ENCODE data around the gene UCP2. TPM values are rescaled to one million over a fixed set of nuclear protein-coding genes. Genes with fewer than 3 reads are reported as not detected.

The UCP2 gene
- total and polyA plus RNA-seq, 7 donors = 11.8 to 99.5 (median 74.5) TPM

GRCh38 chr11:73996161-73996747, 13.6 kb upstream of the UCP2 start:
- Histone ChIP-seq H3K27ac (no peak overlapping the region), H3K27me3 (ENCODE audit: insufficient read depth in 3 of 3, low read length in 2 of 3) (no peaks in the 10 kb centered on the region), H3K9me3 (no peaks in the 10 kb centered on the region), H3K4me3 (no peak overlapping the region), H3K4me1 (no peaks in the 10 kb centered on the region), H3K36me3 (ENCODE audit: insufficient read depth in 1 of 2, low read depth in 1 of 2) (peaks cover 0 to 17% of the 10 kb centered on the region in 2 donors)
- TF ChIP-seq CTCF (IDR thresholded peaks at IDR 0.05) = no peak
- ATAC-seq (no peak), DNase-seq (peak in 1 of 2 donors; percentile 5)
- intact Hi-C loops (cut with DNase I) = no loop called here
- 52 to 80% (median 53%) methylated on average over 4 of the region's 4 CpGs for WGBS, 3 donors

GRCh38 chr11:73995731-73996130, 13.1 kb upstream of the UCP2 start:
- Histone ChIP-seq H3K9me3 (no peaks in the 10 kb centered on the region), H3K27me3 (ENCODE audit: insufficient read depth in 3 of 3, low read length in 2 of 3) (no peaks in the 10 kb centered on the region), H3K36me3 (ENCODE audit: insufficient read depth in 1 of 2, low read depth in 1 of 2) (peaks cover 0 to 11% of the 10 kb centered on the region in 2 donors), H3K4me3 (no peak overlapping the region), H3K4me1 (no peaks in the 10 kb centered on the region), H3K27ac (no peak overlapping the region)
- no peak for TF ChIP-seq CTCF (IDR thresholded peaks at IDR 0.05)
- DNase-seq (no peak), ATAC-seq (no peak)
- intact Hi-C loops (cut with DNase I) = no loop called here
- 75 to 86% (median 79%) methylated on average over 2 of the region's 2 CpGs for WGBS, 3 donors

GRCh38 chr11:73995247-73995646, 12.6 kb upstream of the UCP2 start:
- H3K27me3 ChIP-seq (ENCODE audit: insufficient read depth in 3 of 3, low read length in 2 of 3) = no peaks in the 10 kb centered on the region
- H3K9me3 ChIP-seq = no peaks in the 10 kb centered on the region
- H3K4me3 ChIP-seq = no peak overlapping the region
- 80 to 82% (median 80%) methylated on average over 2 of the region's 2 CpGs for WGBS, 3 donors
- ATAC-seq (no peak), DNase-seq (no peak)
- no peak for TF ChIP-seq CTCF (IDR thresholded peaks at IDR 0.05)
- H3K27ac ChIP-seq = no peak overlapping the region
- H3K36me3 ChIP-seq (ENCODE audit: insufficient read depth in 1 of 2, low read depth in 1 of 2) = peaks cover 0 to 7% of the 10 kb centered on the region in 2 donors
- H3K4me1 ChIP-seq = no peaks in the 10 kb centered on the region
- intact Hi-C loops (cut with DNase I) = no loop called here

- ATAC-seq (no peak), DNase-seq (peak in 1 of 2 donors; percentile 4)
- no peaks in the 10 kb centered on the region for H3K36me3 ChIP-seq (ENCODE audit: insufficient read depth in 1 of 2, low read depth in 1 of 2)
- no peak for TF ChIP-seq CTCF (IDR thresholded peaks at IDR 0.05)
- no peak overlapping the region for H3K4me3 ChIP-seq
- no peaks in the 10 kb centered on the region for H3K4me1 ChIP-seq
- intact Hi-C loops (cut with DNase I) = no loop called here
- WGBS, 3 donors = 80 to 85% (median 84%) methylated on average over 6 of the region's 6 CpGs
- H3K27me3 ChIP-seq (ENCODE audit: insufficient read depth in 3 of 3, low read length in 2 of 3) = no peaks in the 10 kb centered on the region
- no peaks in the 10 kb centered on the region for H3K9me3 ChIP-seq
- H3K27ac ChIP-seq = no peak overlapping the region
Measured at GRCh38 chr11:73991471-73992006, 8.9 kb upstream of the UCP2 start.

GRCh38 chr11:73990730-73991129, 8.1 kb upstream of the UCP2 start:
- no peak for TF ChIP-seq CTCF (IDR thresholded peaks at IDR 0.05)
- WGBS, 3 donors = 83 to 88% (median 87%) methylated on average over 2 of the region's 2 CpGs
- DNase-seq (no peak), ATAC-seq (no peak)
- H3K4me1 ChIP-seq = no peaks in the 10 kb centered on the region
- no peak overlapping the region for H3K27ac ChIP-seq
- H3K9me3 ChIP-seq = no peaks in the 10 kb centered on the region
- no peak overlapping the region for H3K4me3 ChIP-seq
- H3K36me3 ChIP-seq (ENCODE audit: insufficient read depth in 1 of 2, low read depth in 1 of 2) = no peaks in the 10 kb centered on the region
- intact Hi-C loops (cut with DNase I) = no loop called here
- H3K27me3 ChIP-seq (ENCODE audit: insufficient read depth in 3 of 3, low read length in 2 of 3) = no peaks in the 10 kb centered on the region
